ENCODE data around the gene JAZF1. TPM values are rescaled to one million over a fixed set of nuclear protein-coding genes. Genes with fewer than 3 reads are reported as not detected.
"Not testable (repeated sequence)": the region's sequence is repeated elsewhere in the genome, so short reads cannot be mapped to it uniquely, and the experiment has no call there.

The JAZF1 gene
- polyA plus RNA-seq, 1 donor, result 11.4 TPM

DNA sequence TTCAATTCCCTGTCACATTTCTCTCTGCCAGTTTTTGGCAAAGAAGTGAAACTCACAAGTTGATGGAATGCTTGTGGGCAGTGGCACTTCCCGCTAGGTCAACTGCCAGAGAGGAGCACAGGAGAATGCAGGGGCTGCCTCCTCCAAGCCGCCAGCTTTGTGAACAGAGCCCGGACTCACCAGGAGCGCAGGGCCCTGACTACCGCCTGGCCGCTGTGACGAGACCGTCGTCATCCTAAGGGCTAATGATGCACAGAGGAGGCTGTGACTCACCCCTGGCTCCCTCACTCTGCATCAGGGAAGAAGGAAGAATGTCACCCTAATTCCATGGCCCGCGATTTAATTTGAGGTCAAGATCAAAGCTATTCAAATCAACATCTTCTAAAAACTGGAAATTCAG is 316.7 kb downstream of the JAZF1 start:
- Histone ChIP-seq H3K4me1 (ENCODE audit: control insufficient read depth, insufficient read depth, low read length) (no peaks in the 10 kb centered on the region), H3K9me3 (ENCODE audit: control insufficient read depth, low read depth, low read length) (no peaks in the 10 kb centered on the region), H3K4me3 (ENCODE audit: low read length) (no peak overlapping the region), H3K36me3 (ENCODE audit: control insufficient read depth, insufficient read depth, low read length) (no peaks in the 10 kb centered on the region), H3K27ac (ENCODE audit: low read length) (no peak overlapping the region), H3K27me3 (ENCODE audit: control insufficient read depth, insufficient read depth, low read length) (no peaks in the 10 kb centered on the region)
- DNase-seq, result no peak
- no CpG with 5 or more reads among the region's 11 CpGs for WGBS (ENCODE audit: insufficient coverage, low lambda C conversion rate)

GRCh38 chr7:27861747-27862146 is 318.8 kb downstream of the JAZF1 start:
- no peaks in the 10 kb centered on the region for H3K27me3 ChIP-seq (ENCODE audit: control insufficient read depth, insufficient read depth, low read length)
- no peaks in the 10 kb centered on the region for H3K4me1 ChIP-seq (ENCODE audit: control insufficient read depth, insufficient read depth, low read length)
- H3K9me3 ChIP-seq (ENCODE audit: control insufficient read depth, low read depth, low read length), result no peaks in the 10 kb centered on the region
- H3K36me3 ChIP-seq (ENCODE audit: control insufficient read depth, insufficient read depth, low read length), result no peaks in the 10 kb centered on the region
- no peak overlapping the region for H3K27ac ChIP-seq (ENCODE audit: low read length)
- no peak overlapping the region for H3K4me3 ChIP-seq (ENCODE audit: low read length)
- no CpG with 5 or more reads among the region's 3 CpGs for WGBS (ENCODE audit: insufficient coverage, low lambda C conversion rate)
- DNase-seq, result no peak

DNA sequence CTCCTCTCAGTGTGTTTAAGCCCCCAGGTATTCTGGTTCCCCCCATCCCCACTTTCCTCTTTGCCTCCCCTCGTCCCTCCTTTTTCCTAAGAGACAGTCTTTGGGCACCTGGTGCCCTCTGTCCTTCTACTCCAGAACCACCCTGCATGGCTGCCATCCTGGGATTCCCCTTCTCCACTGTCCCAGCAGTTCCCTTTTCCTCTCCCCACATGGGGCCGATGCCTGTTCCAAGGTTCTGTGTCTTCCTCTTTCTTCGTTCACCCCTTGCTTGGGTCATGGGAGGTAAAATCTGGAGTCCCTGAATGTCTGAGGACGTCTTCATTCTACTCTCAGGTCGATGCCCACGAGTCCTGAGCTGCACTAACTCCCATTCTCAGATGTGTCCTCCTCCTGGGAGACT is 319.8 kb downstream of the JAZF1 start:
- H3K4me1 ChIP-seq (ENCODE audit: control insufficient read depth, insufficient read depth, low read length), result no peaks in the 10 kb centered on the region
- H3K27me3 ChIP-seq (ENCODE audit: control insufficient read depth, insufficient read depth, low read length), result no peaks in the 10 kb centered on the region
- DNase-seq, result no peak
- H3K27ac ChIP-seq (ENCODE audit: low read length), result no peak overlapping the region
- WGBS (ENCODE audit: insufficient coverage, low lambda C conversion rate), result 100% methylated on average over 1 of the region's 6 CpGs
- no peak overlapping the region for H3K4me3 ChIP-seq (ENCODE audit: low read length)
- no peaks in the 10 kb centered on the region for H3K36me3 ChIP-seq (ENCODE audit: control insufficient read depth, insufficient read depth, low read length)
- no peaks in the 10 kb centered on the region for H3K9me3 ChIP-seq (ENCODE audit: control insufficient read depth, low read depth, low read length)

DNA sequence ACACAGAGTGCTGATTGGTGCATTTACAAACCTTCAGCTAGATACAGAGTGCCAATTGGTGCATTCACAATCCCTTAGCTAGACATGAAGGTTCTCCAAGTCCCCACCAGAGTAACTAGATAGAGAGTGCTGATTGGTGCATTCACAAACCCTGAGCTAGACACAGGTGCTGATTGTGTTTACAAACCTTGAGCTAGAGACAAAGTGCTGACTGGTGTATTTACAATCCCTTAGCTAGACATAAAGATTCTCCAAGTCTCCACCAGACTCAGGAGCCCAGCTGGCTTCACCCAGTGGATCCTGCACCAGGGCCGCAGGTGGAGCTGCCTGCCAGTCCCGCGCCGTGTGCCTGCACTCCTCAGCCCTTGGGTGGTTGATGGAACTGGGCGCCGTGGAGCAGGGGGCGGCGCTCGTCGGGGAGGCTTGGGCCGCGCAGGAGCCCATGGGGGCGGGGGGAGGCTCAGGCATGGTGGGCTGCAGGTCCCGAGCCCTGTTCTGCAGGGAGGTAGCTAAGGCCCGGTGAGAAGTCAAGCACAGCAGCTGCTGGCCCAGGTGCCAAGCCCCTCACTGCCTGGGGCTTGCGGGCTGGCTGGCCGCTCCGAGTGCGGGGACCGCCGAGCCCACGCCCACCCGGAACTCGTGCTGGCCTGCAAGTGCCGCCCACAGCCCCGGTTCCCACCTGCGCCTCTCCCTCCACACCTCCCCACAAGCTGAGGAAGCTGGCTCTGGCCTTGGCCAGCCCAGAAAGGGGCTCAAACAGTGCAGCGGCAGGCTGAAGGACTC is 323.7 kb downstream of the JAZF1 start:
- WGBS (ENCODE audit: insufficient coverage, low lambda C conversion rate), result no CpG with 5 or more reads among the region's 28 CpGs
- not testable (repeated sequence) for H3K36me3 ChIP-seq (ENCODE audit: control insufficient read depth, insufficient read depth, low read length); H3K9me3 ChIP-seq (ENCODE audit: control insufficient read depth, low read depth, low read length); H3K27ac ChIP-seq (ENCODE audit: low read length); H3K4me1 ChIP-seq (ENCODE audit: control insufficient read depth, insufficient read depth, low read length); DNase-seq; H3K27me3 ChIP-seq (ENCODE audit: control insufficient read depth, insufficient read depth, low read length); H3K4me3 ChIP-seq (ENCODE audit: low read length)

GRCh38 chr7:27850531-27850930 is 330.1 kb downstream of the JAZF1 start:
- H3K9me3 ChIP-seq (ENCODE audit: control insufficient read depth, low read depth, low read length), result no peaks in the 10 kb centered on the region
- H3K4me3 ChIP-seq (ENCODE audit: low read length), result no peak overlapping the region
- H3K27ac ChIP-seq (ENCODE audit: low read length), result no peak overlapping the region
- no peak for DNase-seq
- H3K27me3 ChIP-seq (ENCODE audit: control insufficient read depth, insufficient read depth, low read length), result no peaks in the 10 kb centered on the region
- H3K36me3 ChIP-seq (ENCODE audit: control insufficient read depth, insufficient read depth, low read length), result no peaks in the 10 kb centered on the region
- H3K4me1 ChIP-seq (ENCODE audit: control insufficient read depth, insufficient read depth, low read length), result no peaks in the 10 kb centered on the region
- WGBS (ENCODE audit: insufficient coverage, low lambda C conversion rate), result 36% methylated on average over 3 of the region's 5 CpGs

DNA sequence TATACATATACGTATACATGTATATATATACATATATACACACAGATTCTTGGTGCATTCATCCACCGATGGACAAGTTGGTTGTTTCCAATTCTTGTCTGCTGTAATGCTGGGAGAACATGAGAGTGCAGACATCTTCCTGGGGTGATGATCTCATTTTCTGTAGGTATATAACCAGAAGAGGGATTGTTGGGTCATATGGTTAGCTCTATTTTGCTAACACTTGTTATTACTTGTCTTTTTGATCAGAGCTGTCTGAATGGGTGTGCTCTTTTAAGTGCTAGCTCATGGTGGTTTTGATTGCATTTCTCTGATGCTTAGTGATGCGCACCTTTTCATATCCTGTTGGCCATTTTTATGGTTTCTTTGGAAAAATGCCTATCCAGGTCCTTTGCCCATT is 334.2 kb downstream of the JAZF1 start:
- WGBS (ENCODE audit: insufficient coverage, low lambda C conversion rate), result 100% methylated on average over 1 of the region's 3 CpGs
- Histone ChIP-seq H3K4me1 (ENCODE audit: control insufficient read depth, insufficient read depth, low read length) (no peaks in the 10 kb centered on the region), H3K27me3 (ENCODE audit: control insufficient read depth, insufficient read depth, low read length) (no peaks in the 10 kb centered on the region), H3K27ac (ENCODE audit: low read length) (no peak overlapping the region), H3K4me3 (ENCODE audit: low read length) (no peak overlapping the region), H3K36me3 (ENCODE audit: control insufficient read depth, insufficient read depth, low read length) (no peaks in the 10 kb centered on the region), H3K9me3 (ENCODE audit: control insufficient read depth, low read depth, low read length) (no peaks in the 10 kb centered on the region)
- DNase-seq, result no peak

GRCh38 chr7:27843584-27844305 is 336.9 kb downstream of the JAZF1 start:
- Histone ChIP-seq H3K27me3 (ENCODE audit: control insufficient read depth, insufficient read depth, low read length) (no peaks in the 10 kb centered on the region), H3K36me3 (ENCODE audit: control insufficient read depth, insufficient read depth, low read length) (peaks cover 3% of the 10 kb centered on the region), H3K9me3 (ENCODE audit: control insufficient read depth, low read depth, low read length) (no peaks in the 10 kb centered on the region), H3K4me3 (ENCODE audit: low read length) (no peak overlapping the region), H3K27ac (ENCODE audit: low read length) (no peak overlapping the region), H3K4me1 (ENCODE audit: control insufficient read depth, insufficient read depth, low read length) (peaks cover 3% of the 10 kb centered on the region)
- WGBS (ENCODE audit: insufficient coverage, low lambda C conversion rate), result no CpG with 5 or more reads among the region's 15 CpGs
- DNase-seq, result no peak

DNA sequence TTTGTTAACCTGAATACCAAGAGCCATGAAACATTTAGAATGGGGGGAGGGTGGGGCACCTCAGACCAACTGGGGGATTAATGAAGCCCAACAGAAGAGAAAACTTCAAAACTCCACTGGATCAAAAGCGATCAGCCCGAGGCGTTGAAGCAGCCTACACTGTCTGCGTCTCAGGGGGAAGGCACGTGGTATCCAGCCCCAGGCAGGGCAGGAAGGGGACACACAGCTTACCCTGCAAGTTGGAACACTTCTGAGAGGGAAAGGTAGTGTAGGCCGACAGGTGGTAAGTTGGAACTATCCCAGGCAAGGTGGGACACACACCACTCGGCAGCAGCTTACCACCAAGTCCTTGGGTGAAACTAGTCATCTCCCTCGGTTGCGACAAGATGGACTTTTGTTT is 337.7 kb downstream of the JAZF1 start:
- no peak for DNase-seq
- peaks cover 3% of the 10 kb centered on the region for H3K36me3 ChIP-seq (ENCODE audit: control insufficient read depth, insufficient read depth, low read length)
- H3K4me3 ChIP-seq (ENCODE audit: low read length), result no peak overlapping the region
- H3K9me3 ChIP-seq (ENCODE audit: control insufficient read depth, low read depth, low read length), result no peaks in the 10 kb centered on the region
- H3K27me3 ChIP-seq (ENCODE audit: control insufficient read depth, insufficient read depth, low read length), result no peaks in the 10 kb centered on the region
- no peak overlapping the region for H3K27ac ChIP-seq (ENCODE audit: low read length)
- WGBS (ENCODE audit: insufficient coverage, low lambda C conversion rate), result no CpG with 5 or more reads among the region's 9 CpGs
- peaks cover 9% of the 10 kb centered on the region for H3K4me1 ChIP-seq (ENCODE audit: control insufficient read depth, insufficient read depth, low read length)

DNA sequence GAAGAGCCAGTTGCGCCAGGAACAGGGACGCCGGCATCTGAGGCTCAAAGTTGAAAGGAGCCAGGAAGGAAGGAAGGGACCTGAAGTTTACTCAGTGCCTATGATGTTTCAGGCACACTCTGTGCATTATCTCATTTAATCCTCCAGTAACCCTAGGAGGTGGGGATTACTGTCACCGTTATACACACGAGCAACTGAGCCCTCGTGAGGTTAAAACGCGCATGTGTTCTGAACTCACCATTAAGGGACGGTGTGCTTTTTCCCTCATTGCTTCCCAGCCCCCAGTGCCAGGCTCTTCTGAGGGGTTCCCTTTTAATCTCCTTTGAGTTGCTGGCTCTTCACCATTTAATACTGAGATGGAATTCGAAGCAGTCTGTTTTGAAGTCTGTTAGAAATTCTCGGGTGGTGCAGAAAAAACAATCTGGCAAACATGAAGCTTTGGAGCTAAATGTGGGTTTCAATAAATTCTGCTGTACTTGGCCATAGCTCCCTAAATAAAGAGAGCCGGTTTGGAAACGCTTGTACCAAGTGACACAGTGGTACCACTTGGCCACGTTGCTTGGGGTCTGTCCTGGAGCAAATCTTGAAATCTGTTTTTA is 338.4 kb downstream of the JAZF1 start:
- no peaks in the 10 kb centered on the region for H3K27me3 ChIP-seq (ENCODE audit: control insufficient read depth, insufficient read depth, low read length)
- 82% methylated on average over 4 of the region's 14 CpGs for WGBS (ENCODE audit: insufficient coverage, low lambda C conversion rate)

DNA sequence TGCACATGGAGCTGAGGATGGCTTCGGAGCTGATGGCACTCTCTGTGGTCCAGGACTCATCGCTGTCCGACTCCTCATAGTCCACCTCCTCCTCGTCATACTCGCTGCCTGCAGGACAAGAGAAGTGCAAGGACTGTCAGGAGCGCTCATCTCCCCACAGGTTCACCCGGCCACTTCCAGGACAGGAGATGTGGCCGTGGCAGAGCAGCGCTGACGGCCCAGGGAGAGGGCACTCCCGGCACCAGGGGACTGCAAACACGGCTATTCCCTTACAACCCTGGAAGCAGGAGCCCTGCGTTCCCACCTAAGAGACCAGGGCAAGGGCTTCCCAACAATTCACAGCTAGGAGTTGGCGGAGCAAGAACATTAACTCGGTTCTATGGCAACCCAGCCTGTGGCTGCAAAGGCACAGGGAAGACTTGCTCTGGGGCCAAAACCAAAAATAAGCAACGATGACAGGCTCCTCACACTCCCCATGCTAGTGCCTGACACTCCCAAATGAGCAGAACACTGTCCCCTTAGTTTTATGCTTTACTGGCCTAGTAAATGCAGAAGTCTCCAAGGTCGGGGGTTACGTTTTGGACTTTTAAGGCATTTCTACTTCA is 339.7 kb downstream of the JAZF1 start:
- Histone ChIP-seq H3K27ac (ENCODE audit: low read length) (no peak overlapping the region), H3K4me1 (ENCODE audit: control insufficient read depth, insufficient read depth, low read length) (peaks cover 9% of the 10 kb centered on the region), H3K36me3 (ENCODE audit: control insufficient read depth, insufficient read depth, low read length) (peaks cover 3% of the 10 kb centered on the region), H3K27me3 (ENCODE audit: control insufficient read depth, insufficient read depth, low read length) (no peaks in the 10 kb centered on the region), H3K9me3 (ENCODE audit: control insufficient read depth, low read depth, low read length) (no peaks in the 10 kb centered on the region), H3K4me3 (ENCODE audit: low read length) (no peak overlapping the region)
- DNase-seq, result no peak
- 92% methylated on average over 2 of the region's 18 CpGs for WGBS (ENCODE audit: insufficient coverage, low lambda C conversion rate)

More for the DNA sequence above, 338.4 kb downstream of the JAZF1 start:
- Histone ChIP-seq H3K9me3 (ENCODE audit: control insufficient read depth, low read depth, low read length) (no peaks in the 10 kb centered on the region), H3K36me3 (ENCODE audit: control insufficient read depth, insufficient read depth, low read length) (peaks cover 3% of the 10 kb centered on the region), H3K4me1 (ENCODE audit: control insufficient read depth, insufficient read depth, low read length) (peaks cover 9% of the 10 kb centered on the region), H3K4me3 (ENCODE audit: low read length) (no peak overlapping the region), H3K27ac (ENCODE audit: low read length) (no peak overlapping the region)
- DNase-seq, result no peak

Measured in large intestine (tissue), 3 donors.